K562 (cell line): ENCODE measurements around the gene ALDH3A2. TPM values are rescaled to one million over a fixed set of nuclear protein-coding genes. Genes with fewer than 3 reads are reported as not detected.

ENCODE experiments used
- ATAC-seq: fragments of 200-7000 bp; cut with Tn5 transposase; 3 replicates; pipeline ENCODE4 v1.9.1; 2020; ENCODE audit warnings: moderate library complexity
- Bru-seq: library from RNA; stranded (reverse); fragments of 400-500 nt; gene quantifications from one replicate; lab custom pipeline; 2021; lab: Mats Ljungman, UMichigan
- BruChase-seq, 2 experiments: library from RNA; stranded (reverse); fragments of 400-500 nt; gene quantifications; one replicate each; lab custom pipeline; 2021; lab: Mats Ljungman, UMichigan
- BruUV-seq: library from RNA; stranded (reverse); fragments of 400-500 nt; replicated peaks from 2 replicates; lab custom pipeline; 2021; lab: Mats Ljungman, UMichigan
- CTCF ChIA-PET: fragments of 300-600 bp; formaldehyde crosslinking; extraction: SDS; loops from one replicate; lab custom pipeline; 2021; ENCODE audit warnings: low intra/inter-chr PET ratio; lab: Yijun Ruan, JAX
- POLR2A ChIA-PET: fragments of 300-600, 350-650 bp; sonication (Branson Sonifier 250); formaldehyde crosslinking; extraction: SDS; loops from one replicate; lab custom pipeline; 2021; ENCODE audit warnings: antibody characterized with exemption, inconsistent platforms; lab: Yijun Ruan, JAX
- DNase-seq, 4 experiments: peaks; one replicate each; pipeline versions ENCODE4 v3.0.0 to v3.0.0-alpha.2; 2011 to 2018; ENCODE audit warnings: low spot score in 3 of 4, mixed read lengths in 3 of 4; ENCODE audit errors: extremely low read depth in 1 of 4
- FAIRE-seq: peaks from 2 replicates; lab custom pipeline; 2011; peaks lifted over from hg19 to GRCh38; lab: Jason Lieb, UNC
- H2AFZ ChIP-seq: 2 replicates; pipeline ENCODE4 v1.6.0; 2011; ENCODE audit warnings: low read depth, low read length, control low read depth, inconsistent platforms
- H3K27ac ChIP-seq: fragments of 200-600 bp; 3 replicates; pipeline ENCODE4 v1.8.0; 2011; ENCODE audit warnings: low read depth, mild to moderate bottlenecking, control low read depth, inconsistent platforms, low read length, moderate library complexity, mixed read lengths; ENCODE audit errors: extremely low read depth
- H3K27me3 ChIP-seq, 2 experiments: fragments of 300-600 bp in 1 of 2; 2 replicates in 1 of 2; 3 replicates in 1 of 2; pipeline versions ENCODE4 v1.6.0 to v1.8.0; 2011; ENCODE audit warnings: inconsistent platforms in 2 of 2, low read length in 2 of 2, mild to moderate bottlenecking in 1 of 2, mixed read lengths in 1 of 2, moderate library complexity in 1 of 2; ENCODE audit not compliant: control insufficient read depth in 2 of 2, insufficient read depth in 2 of 2
- H3K36me3 ChIP-seq: fragments of 300-600 bp; 3 replicates; pipeline ENCODE4 v1.8.0; 2011; ENCODE audit warnings: mild to moderate bottlenecking, low read length, inconsistent platforms; ENCODE audit not compliant: control insufficient read depth, insufficient read depth
- H3K4me1 ChIP-seq, 2 experiments: fragments of 200-600 bp in 1 of 2; replicated peaks in 1 of 2; 2 replicates in 1 of 2; 3 replicates in 1 of 2; pipeline versions ENCODE4 v1.5.1 to v1.8.0; 2011; ENCODE audit warnings: inconsistent platforms in 2 of 2, low read length in 2 of 2, mild to moderate bottlenecking in 1 of 2, mixed read lengths in 1 of 2, moderate library complexity in 1 of 2; ENCODE audit not compliant: control insufficient read depth in 2 of 2, insufficient read depth in 2 of 2
- H3K4me2 ChIP-seq: 2 replicates; pipeline ENCODE4 v1.6.1; 2011; ENCODE audit warnings: low read length, control low read depth, inconsistent platforms, mixed read lengths; ENCODE audit not compliant: insufficient read depth
- H3K4me3 ChIP-seq: fragments of 200-600 bp; sonication (generic), shearing (Covaris generic); 2 replicates; pipeline ENCODE4 v1.5.1; 2016; ENCODE audit warnings: control low read depth, inconsistent platforms
- H3K79me2 ChIP-seq: fragments of 200-600 bp; 3 replicates; pipeline ENCODE4 v1.8.0; 2011; ENCODE audit warnings: low read length, inconsistent platforms; ENCODE audit not compliant: control insufficient read depth, insufficient read depth
- H3K9ac ChIP-seq, 2 experiments: 2 replicates each; pipeline versions ENCODE4 v1.6.0 to v1.6.1; 2011; ENCODE audit warnings: low read depth in 2 of 2, low read length in 2 of 2, control low read depth in 1 of 2, inconsistent platforms in 1 of 2, mild to moderate bottlenecking in 1 of 2, mixed read lengths in 1 of 2; ENCODE audit not compliant: insufficient read depth in 1 of 2
- H3K9me1 ChIP-seq: one replicate; pipeline ENCODE4 v1.6.0; 2011; ENCODE audit warnings: inconsistent platforms, mild to moderate bottlenecking, low read length, moderate library complexity; ENCODE audit not compliant: control insufficient read depth, insufficient read depth
- H3K9me3 ChIP-seq: replicated peaks from 2 replicates; pipeline ENCODE4 v1.5.1; 2011; ENCODE audit warnings: low read depth, low read length, inconsistent platforms; ENCODE audit not compliant: control insufficient read depth, insufficient read depth
- H4K20me1 ChIP-seq: replicated peaks from 2 replicates; pipeline ENCODE4 v1.6.1; 2011; ENCODE audit warnings: low read length, inconsistent platforms, mixed read lengths; ENCODE audit not compliant: control insufficient read depth, insufficient read depth
- CBFA2T2 ChIP-seq: fragments of 450-650 bp; conservative IDR thresholded peaks from 2 replicates; pipeline ENCODE4 v1.6.1; 2017; ENCODE audit warnings: mild to moderate bottlenecking
- CTBP1 ChIP-seq: fragments of 450-650 bp; IDR thresholded peaks from 2 replicates; pipeline ENCODE4 v1.6.1; 2016; ENCODE audit warnings: borderline replicate concordance
- EZH2 ChIP-seq: IDR thresholded peaks from 2 replicates; pipeline ENCODE4 v1.6.1; 2012; ENCODE audit warnings: low read depth, mild to moderate bottlenecking, inconsistent platforms, low read length, borderline replicate concordance
- GTF2A2 ChIP-seq: IDR thresholded peaks from 2 replicates; pipeline ENCODE4 v1.6.1; 2016; ENCODE audit warnings: mild to moderate bottlenecking, missing genetic modification characterization, missing compliant biosample characterization
- MCM2 ChIP-seq: fragments of 450-650 bp; IDR thresholded peaks from 2 replicates; pipeline ENCODE4 v1.6.1; 2017; ENCODE audit warnings: low read depth, mild to moderate bottlenecking
- MNT ChIP-seq, 2 experiments: fragments of 450-650 bp; conservative IDR thresholded peaks; 2 replicates each; pipeline ENCODE4 v1.6.1; 2017; ENCODE audit warnings: mild to moderate bottlenecking in 2 of 2, moderate library complexity in 2 of 2
- MYNN ChIP-seq, 2 experiments: sonication (generic); formaldehyde crosslinking in 1 of 2; IDR thresholded peaks; 2 replicates each; pipeline versions ENCODE4 v1.5.0 to v1.6.1; 2016 to 2020; ENCODE audit warnings: antibody characterized with exemption in 1 of 2, missing genetic modification reagents in 1 of 2
- PHB2 ChIP-seq: fragments of 450-650 bp; IDR thresholded peaks from 2 replicates; pipeline ENCODE4 v1.6.1; 2017; ENCODE audit warnings: low read depth
- PML ChIP-seq: IDR thresholded peaks from 2 replicates; pipeline ENCODE4 v1.6.1; 2012; ENCODE audit warnings: low read length, inconsistent platforms
- PTBP1 ChIP-seq: fragments of 200-400 bp; formaldehyde crosslinking; IDR thresholded peaks from 2 replicates; pipeline ENCODE4 v1.6.1; 2017; ENCODE audit warnings: low read depth, low read length
- RBM25 ChIP-seq: fragments of 200-400 bp; formaldehyde crosslinking; IDR thresholded peaks from 2 replicates; pipeline ENCODE4 v1.6.1; 2018; ENCODE audit warnings: low read length, low read depth, moderate library complexity; ENCODE audit not compliant: severe bottlenecking
- SMARCA5 ChIP-seq: fragments of 450-650 bp; IDR thresholded peaks from 2 replicates; pipeline ENCODE4 v1.6.1; 2016
- ZNF311 ChIP-seq: fragments of 250-450 bp; sonication (Bioruptor Pico); IDR thresholded peaks from 2 replicates; pipeline ENCODE4 v1.4.0; 2020; ENCODE audit warnings: mild to moderate bottlenecking, moderate library complexity
- WGBS: fragments of 100-300 bp; shearing (Covaris generic); methylation state at CpG from one replicate; pipeline ENCODE4 v1.1.6; 2016; ENCODE audit warnings: low coverage, mixed read lengths; ENCODE audit not compliant: insufficient coverage; ENCODE audit errors: missing lambda C conversion rate; 5-methylcytosine and 5-hydroxymethylcytosine counted together
- in situ Hi-C: fragments of 300-500 bp; cut with MboI; formaldehyde crosslinking; loops from 4 replicates; pipeline ENCODE4 v1.15.0; 2018; ENCODE audit warnings: inconsistent platforms, mixed read lengths
- intact Hi-C: fragments of 100-400 bp; cut with micrococcal nuclease; formaldehyde crosslinking; loops from 2 replicates; pipeline ENCODE4 v1.14.2; 2022
- long read RNA-seq, 3 experiments: library from polyadenylated mRNA in 2 of 3; library from RNA in 1 of 3; unstranded in 2 of 3; stranded (forward) in 1 of 3; transcript quantifications; one replicate each; pipeline ENCODE4 v2.0.0, GENCODE V29; 2019 to 2022
- polyA minus RNA-seq, 3 experiments: library from RNA; depleted of rRNA, polyadenylated mRNA; stranded (reverse); fragments of >200 nt; gene quantifications; 2 replicates each; pipeline ENCODE4 v1.2.3, GENCODE V29; 2011
- polyA plus RNA-seq, 8 experiments: library from polyadenylated mRNA; depleted of rRNA in 4 of 8; stranded (reverse) in 5 of 8; unstranded in 3 of 8; fragments of >200 nt; fragmentation: Nextera tagmentation in 2 of 8; fragmentation: Illumina TruSeq in 1 of 8; extraction: Ambion mirVana in 2 of 8; extraction: Trizol in 1 of 8; gene quantifications; 2 replicates each; pipeline versions ENCODE4 v1.2.1 to v1.2.3, GENCODE V29; 2011 to 2014; ENCODE audit warnings: inconsistent platforms in 1 of 8, missing spikeins in 1 of 8
- total RNA-seq, 7 experiments: library from RNA; depleted of rRNA in 6 of 7; stranded (reverse); fragments of >200 nt in 6 of 7; fragmentation: Illumina TruSeq in 2 of 7; extraction: Trizol in 2 of 7; gene quantifications; 2 replicates each; pipeline versions ENCODE4 v1.2.1 to v1.2.3, GENCODE V29; 2011 to 2021; ENCODE audit warnings: low replicate concordance in 1 of 7
- TF ChIP-seq, protein P1 (sequence below): fragments of 450-650 bp; IDR thresholded peaks from 2 replicates; pipeline ENCODE4 v1.6.1; 2016; ENCODE audit warnings: antibody characterized with exemption

Gene ALDH3A2
- not detected in 2 replicates for total RNA-seq (2011; cell fraction: chromatin; rRNA removed; ENCODE audit: low replicate concordance)
- not detected in 2 replicates for total RNA-seq (2011; cell fraction: nucleolus; rRNA removed)
- total RNA-seq (2011; cell fraction: nucleoplasm; rRNA removed): not detected in 2 replicates
- total RNA-seq (2014; rRNA removed): not detected in 2 replicates
- total RNA-seq (2014; rRNA removed; fragmentation: Illumina TruSeq; extraction: Trizol): 0.18 TPM in 1 of 2 replicates, not detected in the other
- 0.23 TPM in 1 of 2 replicates, not detected in the other for total RNA-seq (2015; rRNA removed; fragmentation: Illumina TruSeq; extraction: Trizol)
- 0.67 and 0.78 TPM in 2 replicates for total RNA-seq (2021)
- polyA plus RNA-seq (2011; rRNA removed): 0.06 and 0.28 TPM in 2 replicates
- not detected in 2 replicates for polyA plus RNA-seq (2011; cell fraction: cytosol; rRNA removed)
- not detected in 2 replicates for polyA plus RNA-seq (2011; cell fraction: nucleus; rRNA removed)
- 0.01 and 0.25 TPM in 2 replicates for polyA plus RNA-seq (2012)
- not detected in 2 replicates for polyA plus RNA-seq (2014; fragmentation: Illumina TruSeq; extraction: Trizol)
- under 1 TPM in 1 of 2 experiments, not detected in 1; 0.01 TPM for polyA plus RNA-seq (2014; fragmentation: Nextera tagmentation; extraction: Ambion mirVana)
- not detected in 2 replicates for polyA plus RNA-seq (2014; rRNA removed)
- not detected in 2 replicates for polyA minus RNA-seq (2011; rRNA and poly(A)+ RNA removed)
- not detected in 2 replicates for polyA minus RNA-seq (2011; cell fraction: cytosol; rRNA and poly(A)+ RNA removed)
- polyA minus RNA-seq (2011; cell fraction: nucleus; rRNA and poly(A)+ RNA removed): not detected in 2 replicates
- percentile 22 among the genes with signal in this experiment for Bru-seq, nascent RNA
- BruChase-seq, experiment 1, labeled RNA remaining after a 2-hour chase: percentile 19 among the genes with signal in this experiment
- percentile 22 among the genes with signal in this experiment for BruChase-seq, experiment 2, labeled RNA remaining after a 6-hour chase
- long read RNA-seq, experiment 1: 0 reads
- long read RNA-seq, experiment 2: 0 reads
- long read RNA-seq, experiment 3: 0 reads

GRCh38 chr17:19648475-19649273 is at the start of gene ALDH3A2:
Gene ALDH3A2, plus strand, starts transcription at chr17:19648751. Its CDS starts 221 bp downstream, at chr17:19648972.
- H3K4me3 ChIP-seq: peak within 1 kb of the TSS; percentile 5; the same call in 1 of the 2 replicates
- in situ Hi-C loops: no loop called here
- no peaks in the 10 kb centered on the region for H3K36me3 ChIP-seq
- peak within 1 kb of the TSS in 1 of 2 experiments; percentile 74; a peak in 2 of 4 replicates for H3K9ac ChIP-seq
- ATAC-seq: peak; percentile 98
- H3K9me1 ChIP-seq: no peaks in the 10 kb centered on the region
- peaks cover 0 to 13% of the 10 kb centered on the region in 2 experiments; a peak in 2 of 5 replicates for H3K4me1 ChIP-seq
- no peak within 1 kb of the TSS for H3K27ac ChIP-seq
- BruUV-seq: no TSS peak
- intact Hi-C loops: no loop called here
- 8% methylated on average over 31 of the region's 71 CpGs for WGBS
- peak; percentile 55 to 87 (median 82) for DNase-seq
- H3K27me3 ChIP-seq: peaks cover 2 to 17% of the 10 kb centered on the region in 2 experiments; a peak in 3 of 5 replicates
- POLR2A ChIA-PET: interaction anchor here (0.6 kb wide), 1 partner anchor 140 kb away, joined by 3 read pairs; no protein-coding TSS in a partner anchor
- no peaks in the 10 kb centered on the region for H3K9me3 ChIP-seq
- CTCF ChIA-PET: no interaction called here
- no peaks in the 10 kb centered on the region for H3K79me2 ChIP-seq
- H2AFZ ChIP-seq: 0 out of 2 replicates have a peak within 1 kb of the TSS, but pooled peaks have one; percentile 40
- no peak for FAIRE-seq
- H3K4me2 ChIP-seq: peak within 1 kb of the TSS; percentile 32
- H4K20me1 ChIP-seq: no peaks in the 10 kb centered on the region
- no peak for TF ChIP-seq EZH2
- TF ChIP-seq SMARCA5: no peak
- no peak for TF ChIP-seq MNT (conservative IDR thresholded peaks at IDR 0.05)
- peak; percentile 54 for TF ChIP-seq RBM25
- TF ChIP-seq MYNN (IDR thresholded peaks at IDR 0.05): no peak
- no peak for TF ChIP-seq MYNN (CRISPR knock-in tag; IDR thresholded peaks at IDR 0.05)
- no peak for TF ChIP-seq PML
- TF ChIP-seq, protein P1, sequence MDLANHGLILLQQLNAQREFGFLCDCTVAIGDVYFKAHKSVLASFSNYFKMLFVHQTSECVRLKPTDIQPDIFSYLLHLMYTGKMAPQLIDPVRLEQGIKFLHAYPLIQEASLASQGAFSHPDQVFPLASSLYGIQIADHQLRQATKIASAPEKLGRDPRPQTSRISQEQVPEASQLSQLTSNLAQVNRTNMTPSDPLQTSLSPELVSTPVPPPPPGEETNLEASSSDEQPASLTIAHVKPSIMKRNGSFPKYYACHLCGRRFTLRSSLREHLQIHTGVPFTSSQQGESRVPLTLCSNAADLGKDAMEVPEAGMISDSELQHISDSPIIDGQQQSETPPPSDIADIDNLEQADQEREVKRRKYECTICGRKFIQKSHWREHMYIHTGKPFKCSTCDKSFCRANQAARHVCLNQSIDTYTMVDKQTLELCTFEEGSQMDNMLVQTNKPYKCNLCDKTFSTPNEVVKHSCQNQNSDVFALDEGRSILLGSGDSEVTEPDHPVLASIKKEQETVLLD: no peak
- TF ChIP-seq CBFA2T2: peak; percentile 28; the same call in 1 of the 2 replicates
- TF ChIP-seq PHB2: no peak
- no peak for TF ChIP-seq GTF2A2 (tag)
- TF ChIP-seq PTBP1: no peak
- 0 out of 2 replicates have a peak, but pooled peaks have one; percentile 11 for TF ChIP-seq CTBP1
- TF ChIP-seq MCM2: no peak
- no peak for TF ChIP-seq ZNF311 (CRISPR knock-in tag)
